Neural crest cell (in vitro differentiated cells): ENCODE measurements around the gene OSTC. TPM values are rescaled to one million over a fixed set of nuclear protein-coding genes. Genes with fewer than 3 reads are reported as not detected.

Experiments
- DNase-seq: peaks from one replicate; pipeline ENCODE4 v3.0.0; 2021; ENCODE audit warnings: low read depth, mixed read lengths, low spot score
- H3K27ac Mint-ChIP-seq: one replicate; pipeline ENCODE4 v1.8.0; 2021; ENCODE audit warnings: mild to moderate bottlenecking, mixed read lengths; ENCODE audit not compliant: unreplicated experiment
- H3K27me3 Mint-ChIP-seq: 2 replicates; pipeline ENCODE4 v1.8.0; 2021; ENCODE audit warnings: low read depth, mild to moderate bottlenecking, mixed read lengths
- H3K36me3 Mint-ChIP-seq: 2 replicates; pipeline ENCODE4 v1.8.0; 2021; ENCODE audit warnings: low read depth, mild to moderate bottlenecking, mixed read lengths
- H3K4me1 Mint-ChIP-seq: 2 replicates; pipeline ENCODE4 v1.8.0; 2021; ENCODE audit warnings: mixed read lengths
- H3K4me3 Mint-ChIP-seq: one replicate; pipeline ENCODE4 v1.8.0; 2021; ENCODE audit warnings: mild to moderate bottlenecking, mixed read lengths
- H3K9me3 Mint-ChIP-seq: 2 replicates; pipeline ENCODE4 v1.8.0; 2021; ENCODE audit warnings: mixed read lengths
- total RNA-seq: library from RNA; stranded (reverse); gene quantifications from 2 replicates; pipeline ENCODE4 v1.2.1, GENCODE V29; 2021
- TF ChIP-seq, protein P1 (sequence below): fragments of 200-600 bp; sonication (generic); conservative IDR thresholded peaks from 2 replicates; pipeline ENCODE4 v1.5.0; 2021; ENCODE audit warnings: antibody characterized with exemption, mild to moderate bottlenecking

Gene OSTC
- total RNA-seq, 1 donor from 2014 or later: 135 TPM

DNA sequence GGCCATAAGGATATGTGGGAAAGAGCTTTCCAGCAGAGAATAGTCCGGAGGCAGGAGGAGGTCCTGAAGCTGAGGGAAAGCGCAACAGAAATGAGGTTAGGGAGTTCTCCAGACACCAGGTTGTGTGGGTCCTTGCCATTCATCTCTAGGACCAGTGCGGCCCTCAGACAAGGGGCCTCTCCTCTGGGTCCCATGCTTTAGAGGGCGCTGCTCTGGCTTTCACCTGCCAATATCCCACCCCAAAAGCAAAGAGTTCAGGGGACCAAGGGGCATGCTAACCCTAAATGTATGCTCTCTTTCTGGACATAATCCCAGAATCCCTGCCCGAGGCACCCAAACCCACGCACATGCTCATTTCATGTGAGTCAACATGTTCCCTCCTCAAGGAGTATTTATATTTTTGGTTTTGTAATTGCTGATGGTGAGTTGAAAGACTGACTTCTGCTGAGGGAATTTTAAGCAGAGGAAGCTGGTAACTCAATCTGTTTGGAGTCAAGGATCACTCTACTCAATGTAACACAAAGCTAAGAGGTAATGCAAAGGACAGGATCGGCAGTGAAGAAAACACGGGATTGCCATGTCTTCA, 15.2 kb upstream of the OSTC start:
- TF ChIP-seq, protein P1, sequence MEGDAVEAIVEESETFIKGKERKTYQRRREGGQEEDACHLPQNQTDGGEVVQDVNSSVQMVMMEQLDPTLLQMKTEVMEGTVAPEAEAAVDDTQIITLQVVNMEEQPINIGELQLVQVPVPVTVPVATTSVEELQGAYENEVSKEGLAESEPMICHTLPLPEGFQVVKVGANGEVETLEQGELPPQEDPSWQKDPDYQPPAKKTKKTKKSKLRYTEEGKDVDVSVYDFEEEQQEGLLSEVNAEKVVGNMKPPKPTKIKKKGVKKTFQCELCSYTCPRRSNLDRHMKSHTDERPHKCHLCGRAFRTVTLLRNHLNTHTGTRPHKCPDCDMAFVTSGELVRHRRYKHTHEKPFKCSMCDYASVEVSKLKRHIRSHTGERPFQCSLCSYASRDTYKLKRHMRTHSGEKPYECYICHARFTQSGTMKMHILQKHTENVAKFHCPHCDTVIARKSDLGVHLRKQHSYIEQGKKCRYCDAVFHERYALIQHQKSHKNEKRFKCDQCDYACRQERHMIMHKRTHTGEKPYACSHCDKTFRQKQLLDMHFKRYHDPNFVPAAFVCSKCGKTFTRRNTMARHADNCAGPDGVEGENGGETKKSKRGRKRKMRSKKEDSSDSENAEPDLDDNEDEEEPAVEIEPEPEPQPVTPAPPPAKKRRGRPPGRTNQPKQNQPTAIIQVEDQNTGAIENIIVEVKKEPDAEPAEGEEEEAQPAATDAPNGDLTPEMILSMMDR: no peak
- Mint-ChIP-seq H3K27ac (no peak overlapping the region), H3K36me3 (peaks cover 21% of the 10 kb centered on the region), H3K9me3 (no peaks in the 10 kb centered on the region), H3K4me3 (no peak overlapping the region), H3K4me1 (no peaks in the 10 kb centered on the region), H3K27me3 (no peaks in the 10 kb centered on the region)
- no peak for DNase-seq

- Mint-ChIP-seq H3K9me3 (no peaks in the 10 kb centered on the region), H3K4me3 (no peak overlapping the region), H3K27me3 (no peaks in the 10 kb centered on the region), H3K4me1 (no peaks in the 10 kb centered on the region), H3K27ac (no peak overlapping the region), H3K36me3 (peaks cover 17% of the 10 kb centered on the region)
- no peak for DNase-seq
- TF ChIP-seq, protein P1: no peak
Observed at GRCh38 chr4:108636246-108636645, 14.2 kb upstream of the OSTC start.

DNA sequence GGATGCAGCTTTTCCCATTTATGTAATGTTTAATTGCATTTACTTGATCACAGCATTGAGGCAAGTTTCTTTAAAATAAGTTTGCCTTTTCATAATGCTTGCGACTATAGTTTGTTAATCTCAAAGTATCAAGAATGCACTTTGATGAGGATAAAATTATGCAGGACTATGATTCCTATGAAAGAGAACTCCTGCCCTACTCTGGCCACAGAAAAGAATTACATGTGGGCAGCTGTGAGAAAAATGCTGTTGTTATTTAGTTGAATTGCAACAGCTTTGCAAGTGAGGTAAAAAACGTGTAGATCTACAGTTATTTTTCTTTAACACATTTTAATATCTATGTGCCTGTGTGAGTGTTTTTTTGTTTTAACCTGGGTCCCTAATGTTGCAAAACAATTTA, 12.5 kb upstream of the OSTC start:
- H3K4me3 Mint-ChIP-seq: no peak overlapping the region
- no peak overlapping the region for H3K27ac Mint-ChIP-seq
- H3K36me3 Mint-ChIP-seq: peaks cover 16% of the 10 kb centered on the region
- H3K4me1 Mint-ChIP-seq: no peaks in the 10 kb centered on the region
- H3K9me3 Mint-ChIP-seq: no peaks in the 10 kb centered on the region
- no peaks in the 10 kb centered on the region for H3K27me3 Mint-ChIP-seq
- TF ChIP-seq, protein P1: no peak
- DNase-seq: no peak

GRCh38 chr4:108644237-108644636, 6.2 kb upstream of the OSTC start:
- TF ChIP-seq, protein P1: no peak
- H3K36me3 Mint-ChIP-seq: no peaks in the 10 kb centered on the region
- no peaks in the 10 kb centered on the region for H3K4me1 Mint-ChIP-seq
- no peaks in the 10 kb centered on the region for H3K9me3 Mint-ChIP-seq
- no peaks in the 10 kb centered on the region for H3K27me3 Mint-ChIP-seq
- H3K4me3 Mint-ChIP-seq: no peak overlapping the region
- no peak overlapping the region for H3K27ac Mint-ChIP-seq
- no peak for DNase-seq

DNA sequence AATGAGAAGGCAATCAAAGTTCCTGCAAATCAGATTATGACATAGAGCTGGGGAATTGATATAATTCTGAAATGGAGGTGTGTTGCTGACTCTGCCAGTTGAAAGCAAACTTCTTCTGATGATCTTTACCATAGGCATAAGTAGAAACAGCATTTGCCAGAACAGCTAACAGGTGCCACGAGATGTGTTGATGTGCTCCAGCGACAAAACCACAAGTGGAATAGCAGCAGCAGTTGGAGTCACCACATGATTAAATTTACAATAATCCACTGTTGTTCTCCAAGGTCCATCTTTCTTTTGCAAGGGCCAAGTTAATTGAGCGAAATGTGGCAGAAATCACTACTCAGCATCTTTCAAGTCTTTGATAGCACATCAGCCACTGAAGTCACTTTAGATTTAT, 3.7 kb upstream of the OSTC start:
- TF ChIP-seq, protein P1: no peak

More for the DNA sequence above, 3.7 kb upstream of the OSTC start:
- Mint-ChIP-seq H3K36me3 (no peaks in the 10 kb centered on the region), H3K27me3 (no peaks in the 10 kb centered on the region), H3K4me3 (peak overlapping the region; percentile 13), H3K27ac (no peak overlapping the region), H3K9me3 (no peaks in the 10 kb centered on the region), H3K4me1 (peaks cover 14% of the 10 kb centered on the region)
- DNase-seq: no peak
